Naive B cell (primary cell): Measurements from ENCODE around the gene GADD45G. TPM values are rescaled to one million over a fixed set of nuclear protein-coding genes. Genes with fewer than 3 reads are reported as not detected.

ENCODE experiments used
- ATAC-seq, 2 donors: fragments of 150-1000 bp; cut with Tn5 transposase; 2 replicates each; pipeline ENCODE4 v1.10.0; 2021; ENCODE audit warnings: low read depth in 2 of 2, mild to moderate bottlenecking in 2 of 2, moderate library complexity in 2 of 2
- DNase-seq: peaks from one replicate; pipeline ENCODE4 v3.0.0; 2022
- H3K27ac Mint-ChIP-seq, 6 donors: one replicate each; pipeline ENCODE4 v1.8.0; 2020 to 2022; ENCODE audit warnings: mild to moderate bottlenecking in 6 of 6, mixed read lengths in 6 of 6, moderate library complexity in 5 of 6, inconsistent platforms in 2 of 6
- H3K27me3 Mint-ChIP-seq, 3 donors: one replicate each; pipeline ENCODE4 v1.8.0; 2021 to 2022; ENCODE audit warnings: mixed read lengths in 3 of 3, mild to moderate bottlenecking in 1 of 3
- H3K36me3 Mint-ChIP-seq, 2 donors: one replicate each; pipeline ENCODE4 v1.8.0; 2020 to 2022; ENCODE audit warnings: mixed read lengths in 2 of 2, inconsistent platforms in 1 of 2, mild to moderate bottlenecking in 1 of 2
- H3K4me1 Mint-ChIP-seq, 3 donors: one replicate each; pipeline ENCODE4 v1.8.0; 2020 to 2022; ENCODE audit warnings: mixed read lengths in 3 of 3, inconsistent platforms in 1 of 3, mild to moderate bottlenecking in 1 of 3, moderate library complexity in 1 of 3
- H3K4me3 Mint-ChIP-seq, 8 donors: one replicate each; pipeline ENCODE4 v1.8.0; 2020 to 2022; ENCODE audit warnings: mild to moderate bottlenecking in 8 of 8, mixed read lengths in 8 of 8, moderate library complexity in 8 of 8, inconsistent platforms in 2 of 8
- H3K9me3 Mint-ChIP-seq, 7 donors: one replicate each; pipeline ENCODE4 v1.8.0; 2020 to 2022; ENCODE audit warnings: mixed read lengths in 7 of 7, mild to moderate bottlenecking in 5 of 7, inconsistent platforms in 2 of 7, moderate library complexity in 1 of 7
- polyA plus RNA-seq, 6 donors: library from polyadenylated mRNA; unstranded; fragments of 300-500 nt; fragmentation: Illumina TruSeq; gene quantifications; one replicate each; pipeline ENCODE4 v1.2.3, GENCODE V29; 2021; ENCODE audit warnings: low read depth in 6 of 6

The GADD45G gene
- polyA plus RNA-seq, 6 donors from 2014 or later = 0.32 to 3.1 (median 0.96) TPM; not detected in 1

GRCh38 chr9:89619424-89620138 is 14.8 kb downstream of the GADD45G start:
- DNase-seq (no peak), ATAC-seq (no peak)
- Mint-ChIP-seq H3K4me1 (peaks cover 0 to 7% (median 2%) of the 10 kb centered on the region in 3 donors), H3K9me3 (peaks cover 0 to 7% (median 0%) of the 10 kb centered on the region in 7 donors), H3K27ac (no peak overlapping the region), H3K36me3 (no peaks in the 10 kb centered on the region), H3K27me3 (peaks cover 4 to 24% (median 8%) of the 10 kb centered on the region in 3 donors), H3K4me3 (no peak overlapping the region)

- peaks cover 4 to 19% (median 8%) of the 10 kb centered on the region in 3 donors for H3K27me3 Mint-ChIP-seq
- peaks cover 0 to 8% (median 2%) of the 10 kb centered on the region in 3 donors for H3K4me1 Mint-ChIP-seq
- ATAC-seq = no peak
Observed at GRCh38 chr9:89621031-89621430, 16.2 kb downstream of the GADD45G start.

GRCh38 chr9:89621676-89622075 is 16.9 kb downstream of the GADD45G start:
- no peak for ATAC-seq
- peaks cover 0 to 7% (median 0%) of the 10 kb centered on the region in 7 donors for H3K9me3 Mint-ChIP-seq

More at GRCh38 chr9:89621031-89621430, 16.2 kb downstream of the GADD45G start:
- Mint-ChIP-seq H3K36me3 (no peaks in the 10 kb centered on the region), H3K27ac (no peak overlapping the region), H3K4me3 (no peak overlapping the region), H3K9me3 (peaks cover 0 to 7% (median 0%) of the 10 kb centered on the region in 7 donors)
- no peak for DNase-seq

GRCh38 chr9:89622933-89623861 is 18.4 kb downstream of the GADD45G start:
- Mint-ChIP-seq H3K27me3 (peaks cover 4 to 22% (median 8%) of the 10 kb centered on the region in 3 donors), H3K36me3 (no peaks in the 10 kb centered on the region), H3K4me1 (peaks cover 0 to 8% (median 2%) of the 10 kb centered on the region in 3 donors), H3K4me3 (no peak overlapping the region), H3K27ac (no peak overlapping the region), H3K9me3 (peaks cover 0 to 7% (median 0%) of the 10 kb centered on the region in 7 donors)
- ATAC-seq (no peak), DNase-seq (no peak)

More at GRCh38 chr9:89621676-89622075, 16.9 kb downstream of the GADD45G start:
- peaks cover 0 to 8% (median 2%) of the 10 kb centered on the region in 3 donors for H3K4me1 Mint-ChIP-seq
- H3K4me3 Mint-ChIP-seq = no peak overlapping the region
- peaks cover 4 to 19% (median 8%) of the 10 kb centered on the region in 3 donors for H3K27me3 Mint-ChIP-seq
- H3K36me3 Mint-ChIP-seq = no peaks in the 10 kb centered on the region
- H3K27ac Mint-ChIP-seq = no peak overlapping the region
- no peak for DNase-seq

- H3K27ac Mint-ChIP-seq = no peak overlapping the region
- peaks cover 4 to 22% (median 8%) of the 10 kb centered on the region in 3 donors for H3K27me3 Mint-ChIP-seq
- H3K36me3 Mint-ChIP-seq = no peaks in the 10 kb centered on the region
- peak in 1 of 2 donors; percentile 41 for ATAC-seq
- no peak overlapping the region for H3K4me3 Mint-ChIP-seq
- peaks cover 0 to 8% (median 2%) of the 10 kb centered on the region in 3 donors for H3K4me1 Mint-ChIP-seq
- no peaks in the 10 kb centered on the region for H3K9me3 Mint-ChIP-seq
- no peak for DNase-seq
Observed at GRCh38 chr9:89623925-89624420, 19.2 kb downstream of the GADD45G start.

GRCh38 chr9:89625721-89626687 is 21.2 kb downstream of the GADD45G start:
- no peaks in the 10 kb centered on the region for H3K9me3 Mint-ChIP-seq
- H3K27ac Mint-ChIP-seq = no peak overlapping the region
- H3K4me1 Mint-ChIP-seq = peaks cover 0 to 8% (median 2%) of the 10 kb centered on the region in 3 donors
- DNase-seq (no peak), ATAC-seq (no peak)
- no peak overlapping the region for H3K4me3 Mint-ChIP-seq
- no peaks in the 10 kb centered on the region for H3K36me3 Mint-ChIP-seq
- peaks cover 8 to 22% (median 8%) of the 10 kb centered on the region in 3 donors for H3K27me3 Mint-ChIP-seq

- peaks cover 0 to 8% (median 2%) of the 10 kb centered on the region in 3 donors for H3K4me1 Mint-ChIP-seq
- no peak overlapping the region for H3K27ac Mint-ChIP-seq
- H3K9me3 Mint-ChIP-seq = no peaks in the 10 kb centered on the region
- no peak overlapping the region for H3K4me3 Mint-ChIP-seq
- H3K36me3 Mint-ChIP-seq = no peaks in the 10 kb centered on the region
- ATAC-seq (no peak), DNase-seq (no peak)
- H3K27me3 Mint-ChIP-seq = peaks cover 8 to 21% (median 8%) of the 10 kb centered on the region in 3 donors
Observed at GRCh38 chr9:89626741-89627265, 22.0 kb downstream of the GADD45G start.

- no peak overlapping the region for H3K4me3 Mint-ChIP-seq
- no peaks in the 10 kb centered on the region for H3K36me3 Mint-ChIP-seq
- H3K4me1 Mint-ChIP-seq = peaks cover 0 to 8% (median 2%) of the 10 kb centered on the region in 3 donors
- ATAC-seq (no peak), DNase-seq (no peak)
- H3K27me3 Mint-ChIP-seq = peaks cover 4 to 13% (median 8%) of the 10 kb centered on the region in 3 donors
- H3K27ac Mint-ChIP-seq = no peak overlapping the region
- H3K9me3 Mint-ChIP-seq = no peaks in the 10 kb centered on the region
Observed at GRCh38 chr9:89628601-89629000, 23.8 kb downstream of the GADD45G start.

- no peak overlapping the region for H3K27ac Mint-ChIP-seq
- no peaks in the 10 kb centered on the region for H3K36me3 Mint-ChIP-seq
- H3K4me3 Mint-ChIP-seq = no peak overlapping the region
- H3K4me1 Mint-ChIP-seq = peaks cover 0 to 3% (median 0%) of the 10 kb centered on the region in 3 donors
- DNase-seq = no peak
- ATAC-seq = no peak
- H3K27me3 Mint-ChIP-seq = peaks cover 3 to 14% (median 4%) of the 10 kb centered on the region in 3 donors
- H3K9me3 Mint-ChIP-seq = no peaks in the 10 kb centered on the region
Observed at GRCh38 chr9:89629081-89629976, 24.5 kb downstream of the GADD45G start.

- peaks cover 0 to 14% (median 4%) of the 10 kb centered on the region in 3 donors for H3K27me3 Mint-ChIP-seq
- H3K36me3 Mint-ChIP-seq = no peaks in the 10 kb centered on the region
- no peak for ATAC-seq
- H3K27ac Mint-ChIP-seq = peak overlapping the region in 1 of 6 donors; percentile 60
- no peak overlapping the region for H3K4me3 Mint-ChIP-seq
- no peaks in the 10 kb centered on the region for H3K4me1 Mint-ChIP-seq
- DNase-seq = no peak
- no peaks in the 10 kb centered on the region for H3K9me3 Mint-ChIP-seq
Observed at GRCh38 chr9:89630508-89630907, 25.7 kb downstream of the GADD45G start.

GRCh38 chr9:89631384-89631783 is 26.6 kb downstream of the GADD45G start:
- Mint-ChIP-seq H3K4me1 (no peaks in the 10 kb centered on the region), H3K27me3 (peaks cover 0 to 14% (median 4%) of the 10 kb centered on the region in 3 donors), H3K36me3 (no peaks in the 10 kb centered on the region), H3K27ac (no peak overlapping the region), H3K4me3 (no peak overlapping the region), H3K9me3 (no peaks in the 10 kb centered on the region)
- ATAC-seq (no peak), DNase-seq (no peak)
